ENCODE results near the gene PCNX1. TPM values are rescaled to one million over a fixed set of nuclear protein-coding genes. Genes with fewer than 3 reads are reported as not detected.

Gene PCNX1
- total and polyA plus RNA-seq, 4 donors = 5.7 to 41.2 (median 18.2) TPM

GRCh38 chr14:71107921-71108320 is 200.7 kb downstream of the PCNX1 start:
- no peak for DNase-seq (ENCODE audit: low spot score)
- no peak overlapping the region for H3K27ac ChIP-seq (ENCODE audit: low read depth in 1 of 2, low read length in 2 of 2)
- H3K4me1 ChIP-seq (ENCODE audit: control insufficient read depth in 4 of 4, insufficient read depth in 4 of 4, low read length in 3 of 4) = no peaks in the 10 kb centered on the region
- H3K27me3 ChIP-seq (ENCODE audit: control insufficient read depth in 4 of 4, insufficient read depth in 4 of 4, low read length in 3 of 4) = no peaks in the 10 kb centered on the region
- 97% methylated on average over 2 of the region's 2 CpGs for WGBS
- H3K36me3 ChIP-seq (ENCODE audit: control insufficient read depth in 4 of 4, insufficient read depth in 3 of 4, low read depth in 1 of 4, low read length in 3 of 4) = peaks cover 7 to 40% (median 25%) of the 10 kb centered on the region in 4 donors
- no peaks in the 10 kb centered on the region for H3K9me3 ChIP-seq (ENCODE audit: control insufficient read depth in 4 of 4, low read length in 3 of 4)
- TF ChIP-seq, protein P1, sequence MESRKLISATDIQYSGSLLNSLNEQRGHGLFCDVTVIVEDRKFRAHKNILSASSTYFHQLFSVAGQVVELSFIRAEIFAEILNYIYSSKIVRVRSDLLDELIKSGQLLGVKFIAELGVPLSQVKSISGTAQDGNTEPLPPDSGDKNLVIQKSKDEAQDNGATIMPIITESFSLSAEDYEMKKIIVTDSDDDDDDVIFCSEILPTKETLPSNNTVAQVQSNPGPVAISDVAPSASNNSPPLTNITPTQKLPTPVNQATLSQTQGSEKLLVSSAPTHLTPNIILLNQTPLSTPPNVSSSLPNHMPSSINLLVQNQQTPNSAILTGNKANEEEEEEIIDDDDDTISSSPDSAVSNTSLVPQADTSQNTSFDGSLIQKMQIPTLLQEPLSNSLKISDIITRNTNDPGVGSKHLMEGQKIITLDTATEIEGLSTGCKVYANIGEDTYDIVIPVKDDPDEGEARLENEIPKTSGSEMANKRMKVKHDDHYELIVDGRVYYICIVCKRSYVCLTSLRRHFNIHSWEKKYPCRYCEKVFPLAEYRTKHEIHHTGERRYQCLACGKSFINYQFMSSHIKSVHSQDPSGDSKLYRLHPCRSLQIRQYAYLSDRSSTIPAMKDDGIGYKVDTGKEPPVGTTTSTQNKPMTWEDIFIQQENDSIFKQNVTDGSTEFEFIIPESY (IDR thresholded peaks at IDR 0.05) = no peak
- no peak for TF ChIP-seq JUND (IDR thresholded peaks at IDR 0.05)
- no peak for TF ChIP-seq TAF1 (conservative IDR thresholded peaks at IDR 0.05)
- no peak for TF ChIP-seq FOXA1 (IDR thresholded peaks at IDR 0.05)
- no peak for TF ChIP-seq RAD21 (IDR thresholded peaks at IDR 0.05)
- TF ChIP-seq, protein P2, sequence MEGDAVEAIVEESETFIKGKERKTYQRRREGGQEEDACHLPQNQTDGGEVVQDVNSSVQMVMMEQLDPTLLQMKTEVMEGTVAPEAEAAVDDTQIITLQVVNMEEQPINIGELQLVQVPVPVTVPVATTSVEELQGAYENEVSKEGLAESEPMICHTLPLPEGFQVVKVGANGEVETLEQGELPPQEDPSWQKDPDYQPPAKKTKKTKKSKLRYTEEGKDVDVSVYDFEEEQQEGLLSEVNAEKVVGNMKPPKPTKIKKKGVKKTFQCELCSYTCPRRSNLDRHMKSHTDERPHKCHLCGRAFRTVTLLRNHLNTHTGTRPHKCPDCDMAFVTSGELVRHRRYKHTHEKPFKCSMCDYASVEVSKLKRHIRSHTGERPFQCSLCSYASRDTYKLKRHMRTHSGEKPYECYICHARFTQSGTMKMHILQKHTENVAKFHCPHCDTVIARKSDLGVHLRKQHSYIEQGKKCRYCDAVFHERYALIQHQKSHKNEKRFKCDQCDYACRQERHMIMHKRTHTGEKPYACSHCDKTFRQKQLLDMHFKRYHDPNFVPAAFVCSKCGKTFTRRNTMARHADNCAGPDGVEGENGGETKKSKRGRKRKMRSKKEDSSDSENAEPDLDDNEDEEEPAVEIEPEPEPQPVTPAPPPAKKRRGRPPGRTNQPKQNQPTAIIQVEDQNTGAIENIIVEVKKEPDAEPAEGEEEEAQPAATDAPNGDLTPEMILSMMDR (IDR thresholded peaks at IDR 0.05; ENCODE audit: low read depth, low read length, missing input control) = no peak
- TF ChIP-seq REST (IDR thresholded peaks at IDR 0.05) = no peak
- TF ChIP-seq NR2F2 (IDR thresholded peaks at IDR 0.05) = no peak
- no peak for TF ChIP-seq YY1 (IDR thresholded peaks at IDR 0.05)
- TF ChIP-seq MAX (IDR thresholded peaks at IDR 0.05) = no peak
- TF ChIP-seq RXRA (IDR thresholded peaks at IDR 0.05) = no peak
- no peak for TF ChIP-seq GABPA (IDR thresholded peaks at IDR 0.05 in 1 of 2, conservative IDR thresholded peaks at IDR 0.05 in 1 of 2)
- no peak for TF ChIP-seq HNF4G (IDR thresholded peaks at IDR 0.05)
- TF ChIP-seq, protein P3, sequence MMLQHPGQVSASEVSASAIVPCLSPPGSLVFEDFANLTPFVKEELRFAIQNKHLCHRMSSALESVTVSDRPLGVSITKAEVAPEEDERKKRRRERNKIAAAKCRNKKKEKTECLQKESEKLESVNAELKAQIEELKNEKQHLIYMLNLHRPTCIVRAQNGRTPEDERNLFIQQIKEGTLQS (IDR thresholded peaks at IDR 0.05) = no peak
- TF ChIP-seq FOXA2 (IDR thresholded peaks at IDR 0.05) = no peak
- TF ChIP-seq EGR1 (IDR thresholded peaks at IDR 0.05; ENCODE audit: low read depth in 2 of 2) = no peak
- TF ChIP-seq HNF4A (conservative IDR thresholded peaks at IDR 0.05) = no peak
- TF ChIP-seq SP1 (IDR thresholded peaks at IDR 0.05) = no peak
- no peak overlapping the region for H3K4me3 ChIP-seq (ENCODE audit: low read depth in 1 of 3, low read length in 3 of 3)
- no peak overlapping the region for H3K9ac ChIP-seq (ENCODE audit: low read depth in 1 of 2, low read length in 2 of 2)

Measured in liver (tissue), 9 donors.